ENCODE measurements around the gene PIWIL4. TPM values are rescaled to one million over a fixed set of nuclear protein-coding genes. Genes with fewer than 3 reads are reported as not detected.

The PIWIL4 gene
- total and polyA plus RNA-seq, 9 of the 15 experiments (the other 6 are each of a cell fraction or from before 2014, with no cell fraction given), result 6.3 to 17.0 (median 10.8) TPM

- TF ChIP-seq TSHZ1 (CRISPR knock-in tag; IDR thresholded peaks at IDR 0.05) (no peak), ATF3 (IDR thresholded peaks at IDR 0.05) (no peak), ATF3 (CRISPR knock-in tag; conservative IDR thresholded peaks at IDR 0.05) (no peak), ZBTB40 (IDR thresholded peaks at IDR 0.05) (no peak), ZBTB40 (CRISPR knock-in tag; IDR thresholded peaks at IDR 0.05) (no peak), ZNF561 (CRISPR knock-in tag; conservative IDR thresholded peaks at IDR 0.05) (no peak), ZBTB8A (IDR thresholded peaks at IDR 0.05; ENCODE audit: partially characterized antibody) (no peak), GATAD2A (IDR thresholded peaks at IDR 0.05) (no peak), ZZZ3 (IDR thresholded peaks at IDR 0.05) (no peak), HNRNPH1 (optimal IDR thresholded peaks at IDR 0.05; ENCODE audit: low read depth, low read length) (no peak), FOXJ2 (tag; IDR thresholded peaks at IDR 0.05) (no peak), HSF4 (CRISPR knock-in tag; IDR thresholded peaks at IDR 0.05; ENCODE audit: borderline replicate concordance) (no peak), IRF1 (CRISPR knock-in tag; IDR thresholded peaks at IDR 0.05; ENCODE audit: borderline replicate concordance) (no peak), SRF (CRISPR knock-in tag; IDR thresholded peaks at IDR 0.05) (no peak), ZNF586 (CRISPR knock-in tag; conservative IDR thresholded peaks at IDR 0.05) (no peak)
Observed at GRCh38 chr11:94635072-94635471, 67.9 kb downstream of the PIWIL4 start (continued).
